ENCODE measurements around the gene PIGL. TPM values are rescaled to one million over a fixed set of nuclear protein-coding genes. Genes with fewer than 3 reads are reported as not detected.
"Not testable (repeated sequence)": the region's sequence is repeated elsewhere in the genome, so short reads cannot be mapped to it uniquely, and the experiment has no call there.

The PIGL gene
- total RNA-seq, 2 donors from 2014 or later: 42.5 to 51.9 TPM

GRCh38 chr17:16202554-16203500, 14.2 kb upstream of the PIGL start:
- H3K4me3 Mint-ChIP-seq: peak overlapping the region; percentile 36 to 75
- not testable (repeated sequence) for H3K9me3 Mint-ChIP-seq

GRCh38 chr17:16204763-16205162, 12.2 kb upstream of the PIGL start:
- Mint-ChIP-seq H3K4me3 (peak overlapping the region in 1 of 2 donors; percentile 65), H3K27ac (peak overlapping the region; percentile 85), H3K4me1 (ENCODE audit: low read depth) (peaks cover 46% of the 10 kb centered on the region)
- ATAC-seq (replicated peaks in 1 of 2); H3K9me3 Mint-ChIP-seq; H3K27me3 Mint-ChIP-seq (ENCODE audit: low read depth); H3K36me3 Mint-ChIP-seq (ENCODE audit: insufficient read depth in 2 of 2); DNase-seq: not testable (repeated sequence)

More at GRCh38 chr17:16202554-16203500, 14.2 kb upstream of the PIGL start:
- H3K4me1 Mint-ChIP-seq (ENCODE audit: low read depth): peaks cover 66% of the 10 kb centered on the region
- not testable (repeated sequence) for ATAC-seq (replicated peaks in 1 of 2); H3K27me3 Mint-ChIP-seq (ENCODE audit: low read depth); H3K36me3 Mint-ChIP-seq (ENCODE audit: insufficient read depth in 2 of 2); DNase-seq
- H3K27ac Mint-ChIP-seq: peak overlapping the region; percentile 95

- Mint-ChIP-seq H3K27ac (peak overlapping the region; percentile 15), H3K4me1 (ENCODE audit: low read depth) (peaks cover 42% of the 10 kb centered on the region), H3K4me3 (peak overlapping the region in 1 of 2 donors; percentile 29), H3K36me3 (ENCODE audit: insufficient read depth in 2 of 2) (peaks cover 0 to 2% of the 10 kb centered on the region in 2 donors), H3K9me3 (no peaks in the 10 kb centered on the region), H3K27me3 (ENCODE audit: low read depth) (no peaks in the 10 kb centered on the region)
- no peak for DNase-seq
- ATAC-seq (replicated peaks in 1 of 2): no peak
Measured at GRCh38 chr17:16211590-16211989, 5.4 kb upstream of the PIGL start.

- peak overlapping the region; percentile 70 for H3K27ac Mint-ChIP-seq
- H3K27me3 Mint-ChIP-seq (ENCODE audit: low read depth): no peaks in the 10 kb centered on the region
- no peak for ATAC-seq (replicated peaks in 1 of 2)
- peaks cover 50% of the 10 kb centered on the region for H3K4me1 Mint-ChIP-seq (ENCODE audit: low read depth)
- H3K36me3 Mint-ChIP-seq (ENCODE audit: insufficient read depth in 2 of 2): peaks cover 1 to 2% of the 10 kb centered on the region in 2 donors
- no peak for DNase-seq
- H3K4me3 Mint-ChIP-seq: peak overlapping the region; percentile 95 to 98
- no peaks in the 10 kb centered on the region for H3K9me3 Mint-ChIP-seq
Measured at GRCh38 chr17:16212793-16213192, 4.2 kb upstream of the PIGL start.

- no peaks in the 10 kb centered on the region for H3K9me3 Mint-ChIP-seq
- H3K4me1 Mint-ChIP-seq (ENCODE audit: low read depth): peaks cover 64% of the 10 kb centered on the region
- peak overlapping the region; percentile 95 to 98 for H3K4me3 Mint-ChIP-seq
- DNase-seq: no peak
- no peak for ATAC-seq (replicated peaks in 1 of 2)
- peak overlapping the region; percentile 55 for H3K27ac Mint-ChIP-seq
- H3K27me3 Mint-ChIP-seq (ENCODE audit: low read depth): no peaks in the 10 kb centered on the region
- peaks cover 2% of the 10 kb centered on the region in 2 donors for H3K36me3 Mint-ChIP-seq (ENCODE audit: insufficient read depth in 2 of 2)
Measured at GRCh38 chr17:16214190-16215001, 2.6 kb upstream of the PIGL start.

GRCh38 chr17:16215002-16215272, 2.1 kb upstream of the PIGL start:
- Mint-ChIP-seq H3K36me3 (ENCODE audit: insufficient read depth in 2 of 2) (peaks cover 2% of the 10 kb centered on the region in 2 donors), H3K4me1 (ENCODE audit: low read depth) (peaks cover 65% of the 10 kb centered on the region), H3K9me3 (no peaks in the 10 kb centered on the region), H3K27ac (peak overlapping the region; percentile 55), H3K27me3 (ENCODE audit: low read depth) (no peaks in the 10 kb centered on the region), H3K4me3 (peak overlapping the region; percentile 95 to 98)
- ATAC-seq (replicated peaks in 1 of 2): peak; percentile 55 to 61
- peak; percentile 52 to 56 for DNase-seq

- Mint-ChIP-seq H3K4me3 (peak within 1 kb of the TSS; percentile 95 to 98), H3K27me3 (ENCODE audit: low read depth) (no peaks in the 10 kb centered on the region), H3K27ac (peak within 1 kb of the TSS; percentile 61), H3K4me1 (ENCODE audit: low read depth) (peaks cover 65% of the 10 kb centered on the region), H3K9me3 (no peaks in the 10 kb centered on the region), H3K36me3 (ENCODE audit: insufficient read depth in 2 of 2) (peaks cover 2% of the 10 kb centered on the region in 2 donors)
- peak; percentile 88 to 89 for ATAC-seq (replicated peaks in 1 of 2)
- DNase-seq: peak; percentile 92 to 94
Measured at GRCh38 chr17:16215273-16215964, 1.6 kb upstream of the PIGL start, which contains the start of gene NCOR1. NCOR1 (minus strand) TSS chr17:16215534; CDS start chr17:16194569, 20,965 bp downstream.

GRCh38 chr17:16215965-16216316, 1.1 kb upstream of the PIGL start:
- H3K36me3 Mint-ChIP-seq (ENCODE audit: insufficient read depth in 2 of 2): peaks cover 2% of the 10 kb centered on the region in 2 donors
- peaks cover 65% of the 10 kb centered on the region for H3K4me1 Mint-ChIP-seq (ENCODE audit: low read depth)
- DNase-seq (no peak), ATAC-seq (replicated peaks in 1 of 2) (no peak)
- H3K27me3 Mint-ChIP-seq (ENCODE audit: low read depth): no peaks in the 10 kb centered on the region
- peak overlapping the region; percentile 95 to 98 for H3K4me3 Mint-ChIP-seq
- H3K9me3 Mint-ChIP-seq: no peaks in the 10 kb centered on the region
- H3K27ac Mint-ChIP-seq: peak overlapping the region; percentile 61

GRCh38 chr17:16216341-16217001, 539 bp upstream of the PIGL start:
- not testable (repeated sequence) for H3K9me3 Mint-ChIP-seq; DNase-seq; ATAC-seq (replicated peaks in 1 of 2)

GRCh38 chr17:16222406-16222805, 5.4 kb downstream of the PIGL start:
- no peak overlapping the region for H3K27ac Mint-ChIP-seq
- no peaks in the 10 kb centered on the region for H3K9me3 Mint-ChIP-seq
- H3K36me3 Mint-ChIP-seq (ENCODE audit: insufficient read depth in 2 of 2): peaks cover 0 to 2% of the 10 kb centered on the region in 2 donors
- no peak for ATAC-seq (replicated peaks in 1 of 2)
- DNase-seq: no peak
- peaks cover 25% of the 10 kb centered on the region for H3K4me1 Mint-ChIP-seq (ENCODE audit: low read depth)
- H3K27me3 Mint-ChIP-seq (ENCODE audit: low read depth): no peaks in the 10 kb centered on the region
- no peak overlapping the region for H3K4me3 Mint-ChIP-seq

More at GRCh38 chr17:16216341-16217001, 539 bp upstream of the PIGL start:
- H3K36me3 Mint-ChIP-seq (ENCODE audit: insufficient read depth in 2 of 2); H3K27me3 Mint-ChIP-seq (ENCODE audit: low read depth): not testable (repeated sequence)
- Mint-ChIP-seq H3K27ac (peak overlapping the region; percentile 98), H3K4me3 (peak overlapping the region; percentile 95 to 98), H3K4me1 (ENCODE audit: low read depth) (peaks cover 62% of the 10 kb centered on the region)

GRCh38 chr17:16229912-16230561, 13.0 kb downstream of the PIGL start:
- not testable (repeated sequence) for H3K9me3 Mint-ChIP-seq; DNase-seq; H3K27me3 Mint-ChIP-seq (ENCODE audit: low read depth)
- peak; percentile 12 to 18 for ATAC-seq (replicated peaks in 1 of 2)
- peaks cover 0 to 11% of the 10 kb centered on the region in 2 donors for H3K36me3 Mint-ChIP-seq (ENCODE audit: insufficient read depth in 2 of 2)
- peaks cover 24% of the 10 kb centered on the region for H3K4me1 Mint-ChIP-seq (ENCODE audit: low read depth)
- peak overlapping the region; percentile 80 to 83 for H3K4me3 Mint-ChIP-seq
- peak overlapping the region; percentile 89 for H3K27ac Mint-ChIP-seq

- no peaks in the 10 kb centered on the region for H3K9me3 Mint-ChIP-seq
- peaks cover 24% of the 10 kb centered on the region for H3K4me1 Mint-ChIP-seq (ENCODE audit: low read depth)
- peak overlapping the region; percentile 60 for H3K27ac Mint-ChIP-seq
- ATAC-seq (replicated peaks in 1 of 2) (no peak), DNase-seq (no peak)
- peaks cover 2 to 16% of the 10 kb centered on the region in 2 donors for H3K36me3 Mint-ChIP-seq (ENCODE audit: insufficient read depth in 2 of 2)
- no peaks in the 10 kb centered on the region for H3K27me3 Mint-ChIP-seq (ENCODE audit: low read depth)
- H3K4me3 Mint-ChIP-seq: no peak overlapping the region
Measured at GRCh38 chr17:16232391-16232790, 15.4 kb downstream of the PIGL start.

All from activated T-cell treated with anti-CD3 and anti-CD28 coated beads, Interleukin-2, amount 50 U/mL, for 72 hours (primary cell).